Activated CD4-positive, alpha-beta T cell treated with anti-CD3 and anti-CD28 coated beads, Interleukin-2, Interleukin-6, amounts not matched to agents 100 ng/mL and 50 ng/mL, durations not matched to agents 16 hours and 8 hours (primary cell): ENCODE measurements around the gene EVL.
A peak's percentile ranks its signal among the peaks of the same experiment; 100 is the strongest.
"Not testable (repeated sequence)": the region's sequence is repeated elsewhere in the genome, so short reads cannot be mapped to it uniquely, and the experiment has no call there.

Source experiments
- DNase-seq: peaks from one replicate; pipeline ENCODE4 v3.0.0-alpha.2; 2020

EVL gene

DNA sequence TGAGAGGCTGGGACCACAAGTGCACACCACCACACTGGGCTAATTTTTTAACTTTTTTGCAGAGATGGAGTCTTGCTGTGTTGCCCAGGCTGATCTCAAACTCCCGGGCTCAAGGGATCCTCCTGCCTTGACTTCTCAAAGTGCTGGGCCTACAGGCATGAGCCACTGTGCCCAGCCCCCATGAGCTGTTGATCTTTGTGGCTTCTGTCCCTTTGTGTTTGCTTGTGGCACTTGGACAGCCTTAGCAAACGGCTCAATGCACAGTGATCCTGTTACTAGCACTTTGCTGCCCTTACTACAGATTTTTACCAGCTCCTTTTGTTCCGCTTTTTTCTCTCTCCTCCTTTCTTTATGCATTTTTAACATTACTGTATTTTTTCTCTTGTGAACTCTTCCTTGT is 25.3 kb upstream of the EVL start:
- DNase-seq = no peak

- no peak for DNase-seq
Observed at GRCh38 chr14:100041271-100041670, 24.0 kb upstream of the EVL start.

GRCh38 chr14:100042286-100042685 is 22.9 kb upstream of the EVL start:
- no peak for DNase-seq

DNA sequence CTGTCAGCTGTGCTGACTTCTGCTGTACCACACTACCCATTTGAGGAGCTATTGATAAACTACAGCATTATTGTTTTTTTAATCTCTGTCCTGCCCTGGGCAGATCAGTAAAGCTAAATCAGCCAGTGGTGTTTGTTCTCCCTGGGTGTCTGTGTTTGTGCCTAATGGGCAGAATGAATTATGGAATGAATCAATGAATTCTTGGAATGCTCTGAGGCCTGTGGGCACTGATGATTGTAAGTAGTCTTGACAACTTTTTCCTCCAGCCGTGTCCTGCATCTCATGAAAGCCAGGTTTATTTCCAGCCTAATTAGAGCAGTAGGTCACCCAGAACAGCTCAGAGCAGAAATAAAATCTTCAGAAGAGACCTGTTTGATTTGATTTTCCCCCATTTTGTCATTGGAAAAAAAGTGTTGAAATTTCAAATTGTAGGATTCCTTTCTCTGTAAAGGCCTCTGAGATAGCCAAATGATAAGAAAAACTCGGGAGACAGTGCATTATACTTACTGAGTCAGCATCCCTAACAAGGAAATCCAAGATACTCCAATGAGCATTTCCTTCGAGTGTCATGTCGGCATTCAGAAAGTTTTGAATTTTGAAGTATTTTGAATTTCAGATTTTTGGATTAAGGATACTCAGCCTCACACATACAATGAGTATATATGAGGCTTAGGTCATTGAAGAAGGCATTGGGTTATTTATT is 19.4 kb upstream of the EVL start:
- no peak for DNase-seq

- no peak for DNase-seq
Observed at GRCh38 chr14:100047600-100047999, 17.6 kb upstream of the EVL start.

GRCh38 chr14:100048786-100049185 is 16.4 kb upstream of the EVL start:
- peak; percentile 39 for DNase-seq

- no peak for DNase-seq
Observed at GRCh38 chr14:100049220-100049619, 16.0 kb upstream of the EVL start.

DNA sequence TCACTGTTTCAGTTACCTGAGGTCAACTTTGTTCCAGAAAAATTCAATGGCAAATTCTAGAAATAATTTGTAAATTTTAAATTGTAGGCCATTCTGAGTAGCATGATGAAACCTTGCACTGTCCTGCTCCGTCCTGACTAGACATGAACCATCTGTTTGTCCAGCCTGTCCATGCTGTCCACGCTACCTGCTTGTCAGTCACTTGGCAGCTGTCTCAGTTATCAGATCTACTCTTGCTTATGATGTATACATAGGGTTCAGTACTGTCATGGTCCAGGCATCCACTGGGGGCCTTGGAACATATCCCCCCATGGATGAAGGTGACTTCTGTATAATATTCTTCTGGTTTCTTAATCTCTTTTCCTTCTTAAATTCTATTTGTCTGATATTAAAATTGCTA is 14.1 kb upstream of the EVL start:
- no peak for DNase-seq

- no peak for DNase-seq
Observed at GRCh38 chr14:100051543-100051942, 13.7 kb upstream of the EVL start.

DNA sequence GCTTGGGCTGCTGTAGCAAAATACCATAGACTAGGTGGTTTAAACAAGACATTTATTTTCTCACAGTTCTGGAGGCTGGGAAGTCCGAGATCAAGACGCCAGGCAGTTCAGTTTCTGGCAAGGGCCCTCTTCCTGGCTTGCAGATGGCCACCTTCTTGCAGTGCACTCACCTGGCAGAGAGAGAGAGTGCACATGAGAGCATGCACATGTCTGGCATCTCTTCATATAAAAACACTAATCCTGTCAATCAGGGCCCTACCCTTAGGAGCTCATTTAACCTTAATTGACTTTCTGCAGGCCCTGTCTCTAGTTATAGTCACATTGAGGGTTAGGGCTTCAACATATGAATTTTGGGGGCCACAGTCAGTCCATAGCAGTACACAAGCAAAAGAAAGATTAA is 12.4 kb upstream of the EVL start:
- DNase-seq = no peak

DNA sequence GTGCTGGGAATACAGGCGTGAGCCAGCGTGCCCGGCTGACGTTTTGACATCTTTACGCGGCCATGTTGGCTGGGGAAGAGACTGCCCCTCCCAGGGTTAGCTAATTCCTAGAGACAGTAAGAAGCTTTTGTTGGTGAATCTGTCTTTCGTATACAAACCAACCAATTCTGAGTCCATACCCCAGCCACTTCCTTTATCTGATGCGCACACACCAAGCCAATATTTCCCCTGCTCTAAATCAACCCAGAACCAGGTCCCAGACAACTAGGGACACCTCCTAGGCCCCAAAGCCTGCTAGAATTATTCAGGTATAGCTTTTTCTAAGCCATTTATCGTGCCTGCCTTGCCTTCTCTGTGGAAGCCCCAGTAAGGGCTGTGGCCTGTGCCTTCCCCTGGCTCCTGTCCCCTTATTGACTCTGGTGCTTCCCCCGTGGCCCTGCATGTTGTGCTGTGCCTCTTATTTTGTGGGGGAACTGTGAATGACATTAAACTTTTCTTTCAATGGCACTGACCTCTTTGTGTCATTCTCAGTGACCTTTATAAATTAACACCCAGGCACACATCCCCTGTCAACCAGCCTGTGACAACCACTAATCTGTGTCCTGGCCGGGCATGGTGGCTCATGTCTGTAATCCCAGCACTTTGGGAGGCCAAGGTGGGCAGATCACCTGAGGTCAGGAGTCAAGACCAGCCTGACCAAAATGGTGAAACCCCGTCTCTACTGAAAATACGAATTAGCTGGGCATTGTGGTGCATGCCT is 10.7 kb upstream of the EVL start:
- no peak for DNase-seq

- no peak for DNase-seq
Observed at GRCh38 chr14:100056431-100056830, 8.8 kb upstream of the EVL start.

GRCh38 chr14:100056964-100057795 is 8.0 kb upstream of the EVL start:
- peak; percentile 45 for DNase-seq

- no peak for DNase-seq
Observed at GRCh38 chr14:100058777-100059437, 6.3 kb upstream of the EVL start.

GRCh38 chr14:100059438-100059781 is 5.8 kb upstream of the EVL start:
- DNase-seq = no peak

GRCh38 chr14:100060760-100061159 is 4.5 kb upstream of the EVL start:
- DNase-seq = no peak

DNA sequence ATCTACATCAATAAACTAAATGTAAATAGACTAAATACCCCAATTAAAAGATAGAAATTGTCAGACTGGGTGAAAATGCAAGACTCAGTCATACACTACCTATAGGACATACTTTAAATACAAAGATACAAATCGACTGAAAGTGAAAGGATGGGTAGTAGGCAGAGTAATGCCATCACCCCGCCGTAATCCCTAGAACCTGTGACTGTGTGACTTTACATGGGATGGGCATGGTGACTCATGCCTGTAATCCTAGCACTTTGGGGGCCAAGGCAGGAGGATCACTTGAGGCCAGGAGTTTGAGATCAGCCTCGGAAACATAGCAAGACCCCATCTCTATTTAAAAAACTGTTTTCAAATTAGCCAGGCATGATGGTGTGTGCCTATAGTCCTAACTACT is 2.6 kb upstream of the EVL start:
- peak; percentile 75 for DNase-seq

GRCh38 chr14:100063314-100063941 is 1.8 kb upstream of the EVL start:
- peak; percentile 72 for DNase-seq

DNA sequence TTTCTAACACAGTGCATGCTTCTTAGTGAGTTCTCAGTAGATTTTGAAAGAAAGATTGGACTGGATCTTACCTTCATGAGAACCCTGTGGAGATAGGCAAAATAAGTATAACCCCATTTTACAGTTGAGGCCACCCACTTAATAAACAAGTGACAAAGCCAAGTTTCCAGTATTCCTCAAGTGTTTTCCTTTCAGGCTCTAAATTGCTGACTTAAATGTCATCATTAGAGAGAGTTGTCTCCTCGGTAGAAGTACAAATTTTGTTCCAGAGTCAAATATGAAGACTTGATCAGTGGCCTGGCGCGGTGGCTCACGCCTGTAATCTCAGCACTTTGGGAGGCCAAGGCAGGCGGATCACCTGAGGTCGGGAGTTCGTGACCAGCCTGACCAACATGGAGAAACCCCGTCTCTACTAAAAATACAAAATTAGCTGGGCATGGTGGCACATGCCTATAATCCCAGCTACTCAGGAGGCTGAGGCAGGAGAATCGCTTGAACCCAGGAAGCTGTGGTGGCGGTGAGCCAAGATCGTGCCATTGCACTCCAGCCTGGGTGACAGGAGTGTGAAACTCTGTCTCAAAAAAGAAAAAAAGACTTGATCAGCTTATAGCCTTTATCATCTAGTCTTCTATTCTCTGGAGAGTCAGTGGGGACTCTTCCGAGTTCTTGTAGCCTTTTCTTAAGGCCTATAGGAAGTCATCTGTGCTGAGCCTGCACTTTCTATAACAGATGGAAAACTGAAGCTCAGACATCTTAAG is 708 bp upstream of the EVL start:
- not testable (repeated sequence) for DNase-seq

DNA sequence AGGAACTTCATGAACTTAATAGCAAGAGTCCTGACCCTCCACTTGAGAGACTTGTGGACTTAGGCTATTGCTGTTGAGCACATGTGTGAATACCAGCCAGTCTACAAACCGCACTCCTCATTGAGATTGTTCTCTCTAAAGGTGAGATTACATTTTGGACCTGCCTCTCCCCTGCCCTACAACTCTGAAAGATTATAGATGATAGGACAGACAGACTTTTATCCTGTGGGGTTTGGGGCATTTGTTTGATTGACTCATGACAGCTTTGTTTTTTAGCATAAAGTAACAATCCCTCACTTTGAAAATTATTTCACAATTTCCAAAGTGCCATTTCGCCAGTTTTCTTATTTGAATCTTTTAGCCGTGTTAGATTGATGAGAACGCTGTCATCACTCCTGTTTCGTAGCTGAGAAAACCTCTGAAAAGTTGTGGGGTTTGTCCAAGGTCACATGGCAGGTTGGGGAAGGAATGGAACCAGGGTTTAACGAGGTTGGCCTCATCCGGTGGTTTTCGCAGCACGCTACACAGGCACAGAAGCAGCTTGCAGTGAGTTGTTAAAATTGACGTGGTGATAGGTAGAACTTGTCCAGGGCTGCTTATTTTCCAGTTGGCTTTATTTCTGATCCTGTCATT is 836 bp downstream of the EVL start:
- DNase-seq = peak; percentile 92

- DNase-seq = peak; percentile 69
Observed at GRCh38 chr14:100066962-100067361, 1.7 kb downstream of the EVL start.

DNA sequence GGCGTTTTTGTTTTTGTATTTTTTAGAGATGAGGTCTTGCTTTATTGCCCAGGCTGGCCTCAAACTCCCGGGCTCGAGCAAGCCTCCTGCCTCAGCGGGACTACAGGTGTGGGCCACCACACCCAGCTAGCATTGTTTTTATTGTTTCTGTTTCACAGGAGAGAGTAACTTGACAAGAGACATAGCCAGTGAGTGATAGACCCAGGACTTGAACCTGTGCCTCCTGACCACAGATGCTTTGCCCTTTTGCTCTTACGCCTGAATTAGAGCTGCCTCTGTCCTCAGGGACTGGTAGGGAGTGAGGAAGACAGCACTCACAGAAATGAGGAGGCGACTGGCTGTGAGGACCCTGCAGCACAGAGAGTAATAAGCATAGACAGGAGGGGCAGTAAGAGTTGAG is 2.3 kb downstream of the EVL start:
- no peak for DNase-seq
